ENCODE measurements around the gene ARSH.

DNA sequence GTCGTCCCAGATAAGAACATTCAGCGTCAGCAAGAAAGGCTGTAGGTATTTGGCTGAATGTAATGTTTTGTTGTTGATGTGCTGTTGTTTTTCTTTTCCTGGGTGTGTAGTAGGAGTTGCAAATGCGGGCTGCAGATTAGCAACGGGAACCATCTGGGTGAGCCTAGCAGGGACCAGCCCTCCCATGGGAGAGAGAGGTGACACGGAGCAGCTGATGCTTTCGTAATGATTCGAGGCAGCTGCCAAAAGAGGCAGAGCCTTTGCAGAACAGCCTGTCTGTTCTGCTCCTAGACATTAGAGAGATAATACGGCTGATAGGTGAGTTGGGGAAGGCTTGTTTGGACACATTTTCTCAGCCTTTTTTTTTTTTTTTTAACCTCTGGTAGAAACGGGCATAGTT lies 60.2 kb downstream of the ARSH start:
- TF ChIP-seq, protein P1, sequence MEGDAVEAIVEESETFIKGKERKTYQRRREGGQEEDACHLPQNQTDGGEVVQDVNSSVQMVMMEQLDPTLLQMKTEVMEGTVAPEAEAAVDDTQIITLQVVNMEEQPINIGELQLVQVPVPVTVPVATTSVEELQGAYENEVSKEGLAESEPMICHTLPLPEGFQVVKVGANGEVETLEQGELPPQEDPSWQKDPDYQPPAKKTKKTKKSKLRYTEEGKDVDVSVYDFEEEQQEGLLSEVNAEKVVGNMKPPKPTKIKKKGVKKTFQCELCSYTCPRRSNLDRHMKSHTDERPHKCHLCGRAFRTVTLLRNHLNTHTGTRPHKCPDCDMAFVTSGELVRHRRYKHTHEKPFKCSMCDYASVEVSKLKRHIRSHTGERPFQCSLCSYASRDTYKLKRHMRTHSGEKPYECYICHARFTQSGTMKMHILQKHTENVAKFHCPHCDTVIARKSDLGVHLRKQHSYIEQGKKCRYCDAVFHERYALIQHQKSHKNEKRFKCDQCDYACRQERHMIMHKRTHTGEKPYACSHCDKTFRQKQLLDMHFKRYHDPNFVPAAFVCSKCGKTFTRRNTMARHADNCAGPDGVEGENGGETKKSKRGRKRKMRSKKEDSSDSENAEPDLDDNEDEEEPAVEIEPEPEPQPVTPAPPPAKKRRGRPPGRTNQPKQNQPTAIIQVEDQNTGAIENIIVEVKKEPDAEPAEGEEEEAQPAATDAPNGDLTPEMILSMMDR (IDR thresholded peaks at IDR 0.05; ENCODE audit: low read length): no peak
- no peak for TF ChIP-seq EZH2phosphoT487 (IDR thresholded peaks at IDR 0.05; ENCODE audit: low read length)

Measured in MM.1S (cell line).